Left ventricle myocardium inferior (tissue), 1 donor: ENCODE results near the gene RASA3. TPM values are rescaled to one million over a fixed set of nuclear protein-coding genes. Genes with fewer than 3 reads are reported as not detected.

ENCODE experiments used
- DNase-seq: peaks from one replicate; pipeline ENCODE4 v3.0.0-alpha.2; 2020
- H3K27ac ChIP-seq: fragments of 200-600 bp; replicated peaks from 2 replicates; pipeline ENCODE4 v1.8.0; 2021
- H3K27me3 ChIP-seq: fragments of 200-600 bp; 2 replicates; pipeline ENCODE4 v1.8.0; 2021; ENCODE audit warnings: low read depth
- H3K36me3 ChIP-seq: fragments of 200-600 bp; 2 replicates; pipeline ENCODE4 v1.8.0; 2021
- H3K4me1 ChIP-seq: fragments of 200-600 bp; 2 replicates; pipeline ENCODE4 v1.8.0; 2021
- H3K4me3 ChIP-seq: fragments of 200-600 bp; 2 replicates; pipeline ENCODE4 v1.8.0; 2021; ENCODE audit warnings: mild to moderate bottlenecking, moderate library complexity
- H3K9me3 ChIP-seq: fragments of 200-600 bp; replicated peaks from 2 replicates; pipeline ENCODE4 v1.8.0; 2021
- intact Hi-C: fragments of 100-400 bp; cut with micrococcal nuclease; formaldehyde crosslinking; loops from one replicate; pipeline ENCODE4 v1.11.0; 2022
- total RNA-seq: library from RNA; stranded (reverse); fragmentation: NEBNext Ultra II Directional; extraction: Animal tissue kit (Norgen Biotek cat#: 25700); gene quantifications from one replicate; pipeline ENCODE4 v1.2.1, GENCODE V29; 2021
- TF ChIP-seq, protein P1 (sequence below): fragments of 200-600 bp; IDR thresholded peaks from 2 replicates; pipeline ENCODE4 v1.8.0; 2021; ENCODE audit warnings: antibody characterized with exemption, mild to moderate bottlenecking, borderline replicate concordance
- donor health status: DM: no; HTN: yes; CAD: no; lungs with severe emphysema.

The RASA3 gene
- total RNA-seq, 1 donor from 2014 or later = 9.5 TPM

DNA sequence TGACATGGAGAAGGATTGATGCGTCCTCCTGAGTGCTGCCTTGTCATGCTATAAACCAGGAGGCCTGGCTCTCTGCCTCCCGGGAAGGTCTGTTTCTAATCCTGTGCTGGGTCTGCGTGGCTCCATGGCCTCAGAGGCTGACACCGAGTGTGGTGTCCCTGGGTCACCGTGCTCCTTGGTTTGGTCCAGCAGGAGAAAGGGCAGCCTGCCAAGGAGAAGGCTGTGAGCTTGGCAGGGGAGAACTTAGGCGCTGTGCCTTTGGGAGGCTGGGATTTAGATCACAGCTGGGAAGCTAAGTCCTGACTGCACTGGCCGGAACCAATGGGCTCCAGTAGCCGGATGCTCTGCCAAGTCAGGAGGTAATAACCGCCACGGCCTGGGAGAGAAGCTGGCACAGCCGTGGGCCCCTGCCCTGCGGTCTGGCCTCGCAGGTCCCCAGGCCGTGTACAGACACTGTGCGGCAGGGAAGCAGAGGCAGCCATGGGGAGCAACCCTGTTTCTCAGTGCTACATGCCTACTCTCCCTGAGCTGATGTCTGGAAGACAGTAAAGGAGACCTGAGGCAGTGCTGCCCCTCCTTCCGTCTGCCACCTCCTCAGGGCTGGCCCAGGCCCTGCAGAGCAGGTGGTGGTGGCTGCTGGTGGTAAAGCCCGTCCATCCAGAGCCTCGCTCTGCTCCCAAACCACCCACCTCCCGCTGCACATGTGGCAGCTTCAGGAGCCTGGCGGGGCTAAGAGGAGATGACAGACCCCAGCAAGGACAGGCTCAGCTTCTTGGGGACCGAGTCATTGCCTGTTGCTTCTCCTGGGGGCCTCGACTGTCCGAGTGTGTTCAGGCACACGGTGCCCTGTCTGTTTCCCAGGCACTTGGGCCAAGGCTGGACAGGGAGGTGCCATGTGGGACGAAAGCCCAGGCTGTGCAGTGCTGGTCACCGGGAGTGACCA lies 203.5 kb downstream of the RASA3 start:
- peak; percentile 90 for DNase-seq
- Histone ChIP-seq H3K36me3 (no peaks in the 10 kb centered on the region), H3K9me3 (no peaks in the 10 kb centered on the region), H3K27me3 (no peaks in the 10 kb centered on the region), H3K4me1 (peaks cover 37% of the 10 kb centered on the region), H3K27ac (peak overlapping the region; percentile 85), H3K4me3 (no peak overlapping the region)
- intact Hi-C loops = no loop called here
- TF ChIP-seq, protein P1, sequence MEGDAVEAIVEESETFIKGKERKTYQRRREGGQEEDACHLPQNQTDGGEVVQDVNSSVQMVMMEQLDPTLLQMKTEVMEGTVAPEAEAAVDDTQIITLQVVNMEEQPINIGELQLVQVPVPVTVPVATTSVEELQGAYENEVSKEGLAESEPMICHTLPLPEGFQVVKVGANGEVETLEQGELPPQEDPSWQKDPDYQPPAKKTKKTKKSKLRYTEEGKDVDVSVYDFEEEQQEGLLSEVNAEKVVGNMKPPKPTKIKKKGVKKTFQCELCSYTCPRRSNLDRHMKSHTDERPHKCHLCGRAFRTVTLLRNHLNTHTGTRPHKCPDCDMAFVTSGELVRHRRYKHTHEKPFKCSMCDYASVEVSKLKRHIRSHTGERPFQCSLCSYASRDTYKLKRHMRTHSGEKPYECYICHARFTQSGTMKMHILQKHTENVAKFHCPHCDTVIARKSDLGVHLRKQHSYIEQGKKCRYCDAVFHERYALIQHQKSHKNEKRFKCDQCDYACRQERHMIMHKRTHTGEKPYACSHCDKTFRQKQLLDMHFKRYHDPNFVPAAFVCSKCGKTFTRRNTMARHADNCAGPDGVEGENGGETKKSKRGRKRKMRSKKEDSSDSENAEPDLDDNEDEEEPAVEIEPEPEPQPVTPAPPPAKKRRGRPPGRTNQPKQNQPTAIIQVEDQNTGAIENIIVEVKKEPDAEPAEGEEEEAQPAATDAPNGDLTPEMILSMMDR = no peak

Other genes with a start within 250 kb of the RASA3 start
- 0.33 TPM for gene C13orf46, start 158.5 kb downstream of the RASA3 start, total RNA-seq
- not detected for gene CFAP97D2, start 46.6 kb upstream of the RASA3 start, total RNA-seq
- gene CDC16, start 102.3 kb upstream of the RASA3 start, total RNA-seq = 34.5 TPM
- gene UPF3A, start 149.0 kb upstream of the RASA3 start, total RNA-seq = 21.8 TPM
- 9.0 TPM for gene CHAMP1, start 181.9 kb upstream of the RASA3 start, total RNA-seq